NCI-H1092 treated with DMSO at 0.1 percent for 48 hours (cell line): ENCODE results near the gene PLEKHA1.
A peak's percentile ranks its signal among the peaks of the same experiment; 100 is the strongest.

Source experiments
- DNase-seq: peaks from one replicate; lab custom pipeline; 2025; lab: John Stamatoyannopoulos, UW

PLEKHA1 gene

GRCh38 chr10:122347170-122347841 lies 27.2 kb upstream of the PLEKHA1 start:
- DNase-seq, result no peak

DNA sequence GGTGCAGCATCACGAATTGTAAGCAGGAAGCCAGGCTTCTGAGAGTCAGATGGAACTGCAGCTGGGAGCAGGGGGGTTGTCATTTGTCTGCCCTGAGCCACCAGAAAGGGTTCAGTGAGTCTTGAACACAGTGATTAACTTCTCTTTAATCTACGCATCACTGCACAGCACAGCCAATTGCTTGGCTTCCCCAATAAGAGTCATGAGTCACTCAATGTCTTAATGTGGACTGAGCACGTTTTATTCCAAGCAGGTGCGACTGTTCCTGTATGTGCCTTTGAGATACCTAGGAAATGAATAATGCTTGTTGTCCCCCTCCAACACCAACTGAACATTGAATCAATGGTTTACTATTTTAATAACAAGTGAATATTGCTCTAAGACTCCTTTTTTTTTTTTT lies 26.0 kb upstream of the PLEKHA1 start:
- DNase-seq, result no peak

- DNase-seq, result no peak
Observed at GRCh38 chr10:122348935-122349361, 25.6 kb upstream of the PLEKHA1 start.

DNA sequence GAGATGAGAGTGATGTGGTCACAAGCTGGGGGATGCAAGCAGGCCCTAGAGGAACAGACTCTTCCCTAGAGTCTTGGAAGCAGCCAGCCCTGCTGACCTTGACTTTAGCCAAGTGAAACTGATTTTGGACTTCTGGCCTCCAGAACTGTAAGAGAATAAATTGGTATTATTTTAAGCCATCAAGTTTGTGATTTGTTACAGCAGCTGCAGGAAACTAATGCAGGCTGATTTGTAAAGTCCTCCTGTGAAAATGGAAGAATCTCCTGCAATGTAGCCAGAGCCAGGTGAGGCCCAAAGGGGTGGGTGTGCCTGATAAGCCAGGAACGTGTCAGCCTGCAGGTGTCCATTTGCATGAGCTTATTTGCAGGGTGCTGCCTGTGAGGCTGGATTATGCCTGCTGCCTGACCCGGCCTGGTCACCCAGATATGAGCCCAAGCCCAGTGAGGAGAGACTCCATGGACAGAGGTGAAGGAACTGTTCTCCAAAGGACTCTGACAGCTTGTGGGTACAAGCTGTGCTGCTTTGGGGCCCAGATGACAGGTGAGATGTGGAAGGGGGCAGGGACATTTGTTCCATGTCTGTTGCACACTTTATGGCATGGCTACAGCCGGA lies 24.6 kb upstream of the PLEKHA1 start:
- no peak for DNase-seq

DNA sequence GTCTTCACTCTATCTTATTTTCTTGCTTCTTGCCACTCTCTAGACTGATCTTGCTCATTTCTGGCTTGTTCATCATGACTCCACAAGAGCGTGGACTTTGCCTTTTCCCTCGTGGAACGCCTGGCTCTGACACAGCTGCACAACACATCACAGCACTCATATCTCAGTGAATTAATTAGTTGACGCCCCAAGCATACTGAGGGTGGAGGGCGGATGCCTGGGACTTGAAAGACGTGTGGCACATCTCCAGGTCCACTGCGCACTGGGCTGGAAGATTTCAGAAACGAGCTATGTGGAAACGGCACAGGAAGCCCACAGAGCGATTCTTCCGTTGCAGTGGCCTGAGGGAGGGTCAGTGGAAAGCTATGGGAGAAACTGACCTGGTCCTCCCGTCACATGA lies 23.6 kb upstream of the PLEKHA1 start:
- DNase-seq, result no peak

DNA sequence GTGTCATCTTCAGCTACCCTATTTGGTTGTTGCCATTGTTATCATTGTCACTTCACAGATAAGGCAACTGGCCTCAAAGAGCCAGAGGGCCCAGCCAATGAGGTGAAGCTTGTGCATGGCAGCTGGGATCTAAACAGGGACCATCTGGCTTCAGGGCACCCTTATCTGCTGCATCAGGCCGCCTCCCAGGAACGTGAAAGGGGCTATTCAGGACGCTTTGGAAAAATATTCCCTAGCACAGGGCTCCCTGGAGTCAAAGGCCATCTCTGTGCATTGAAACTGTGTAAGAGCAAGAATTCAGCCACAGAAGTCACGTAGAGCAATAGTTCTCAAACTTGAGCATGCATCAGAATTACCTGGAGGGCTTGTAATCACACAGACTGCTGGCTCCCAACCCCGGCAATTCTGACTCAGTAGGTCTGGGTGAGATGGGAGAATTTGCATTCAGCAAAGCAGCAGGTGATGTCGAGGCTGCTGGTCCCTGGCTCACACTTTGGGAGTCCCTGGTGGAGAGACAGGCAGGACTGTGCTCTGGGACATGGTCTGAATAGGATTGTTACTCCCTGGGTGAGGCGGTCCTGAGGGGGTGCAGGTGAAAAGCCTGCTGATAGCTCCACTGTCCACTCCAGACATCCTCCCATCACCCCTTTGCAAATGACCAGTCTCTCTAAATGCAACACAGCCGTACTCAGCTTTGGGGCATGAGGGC lies 21.5 kb upstream of the PLEKHA1 start:
- no peak for DNase-seq

DNA sequence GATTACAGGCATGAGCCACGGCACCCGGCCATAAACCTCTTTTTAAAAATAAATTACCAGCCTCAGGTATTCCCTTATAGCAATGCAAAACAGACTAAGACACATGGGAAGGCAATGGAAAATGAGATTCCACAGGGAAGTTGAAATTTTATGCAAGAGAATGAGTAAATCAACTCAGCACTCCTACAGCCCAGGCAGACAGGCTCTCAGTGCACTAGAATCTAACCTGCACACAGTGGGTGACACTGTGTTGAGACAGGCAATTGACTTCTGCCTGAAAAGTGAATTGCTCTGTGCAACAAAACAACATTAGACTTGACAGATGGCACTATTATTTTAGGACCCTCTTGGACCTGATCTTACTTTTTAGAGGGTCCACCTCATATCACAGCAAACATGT lies 20.1 kb upstream of the PLEKHA1 start:
- no peak for DNase-seq

DNA sequence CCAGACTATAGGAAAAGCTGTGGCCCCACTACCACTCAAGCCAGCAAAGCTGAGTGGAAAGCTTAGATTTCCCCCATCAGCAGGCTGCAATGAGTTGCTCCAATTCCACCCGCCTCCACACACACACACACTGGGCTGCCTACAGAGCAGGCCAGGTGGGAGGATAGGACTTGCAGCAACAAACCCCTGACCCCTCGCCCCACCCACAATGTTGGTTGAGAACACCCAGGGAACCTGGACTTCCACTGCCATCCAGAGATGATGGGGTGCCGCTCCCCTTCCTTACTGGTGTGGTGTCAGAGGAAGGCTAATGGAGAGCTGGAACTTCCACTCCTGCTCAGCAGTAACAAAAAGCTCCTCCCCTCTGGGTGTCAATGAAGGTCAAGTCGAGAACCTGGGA lies 16.8 kb upstream of the PLEKHA1 start:
- DNase-seq, result no peak

DNA sequence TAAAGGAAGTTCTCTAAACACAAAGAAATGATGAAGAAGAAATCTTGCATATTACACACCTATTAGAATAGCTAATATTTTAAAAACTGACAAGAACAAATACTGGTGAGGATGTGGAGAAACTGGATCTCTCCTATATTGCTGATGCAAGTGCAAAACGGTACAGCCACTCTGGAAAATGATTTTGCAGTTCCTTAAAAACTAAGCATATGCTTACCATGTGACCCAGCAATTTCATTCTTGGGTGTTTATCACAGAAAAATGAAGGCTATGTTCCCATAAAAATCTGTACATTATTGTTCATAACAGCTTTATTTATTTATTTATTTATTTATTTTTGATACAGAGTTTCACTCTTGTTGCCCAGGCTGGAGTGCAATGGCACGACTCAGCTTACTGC lies 14.9 kb upstream of the PLEKHA1 start:
- DNase-seq, result no peak

GRCh38 chr10:122361046-122361445 lies 13.5 kb upstream of the PLEKHA1 start:
- DNase-seq, result no peak

DNA sequence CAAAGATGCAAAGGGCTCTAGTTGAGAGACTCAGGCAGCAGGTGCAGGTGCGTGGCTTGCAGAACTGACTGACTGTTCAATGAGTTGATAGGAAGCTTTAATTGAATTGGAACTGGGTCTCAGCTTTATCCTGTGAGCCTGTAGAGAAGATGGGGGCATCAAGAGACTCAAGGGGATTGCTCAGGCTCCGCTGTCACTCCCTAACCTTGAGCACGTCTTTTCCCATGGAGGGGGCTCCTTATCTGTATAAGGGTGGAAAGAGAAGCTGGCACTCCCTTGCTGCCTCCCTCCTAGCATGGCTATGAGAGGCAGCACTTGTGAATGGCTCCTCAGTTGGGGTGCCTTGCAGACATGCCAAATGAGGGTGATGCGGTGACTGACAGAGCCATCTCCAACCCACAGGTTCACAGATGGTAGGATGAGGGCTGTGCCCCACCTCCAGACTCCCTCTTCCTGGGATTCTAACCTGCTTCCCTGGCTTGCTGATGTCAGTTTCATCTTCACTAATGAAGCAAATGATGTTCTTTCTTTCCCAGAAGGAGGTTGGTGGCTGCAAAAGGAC lies 12.4 kb upstream of the PLEKHA1 start:
- DNase-seq, result no peak

GRCh38 chr10:122362621-122363020 lies 11.9 kb upstream of the PLEKHA1 start:
- no peak for DNase-seq

DNA sequence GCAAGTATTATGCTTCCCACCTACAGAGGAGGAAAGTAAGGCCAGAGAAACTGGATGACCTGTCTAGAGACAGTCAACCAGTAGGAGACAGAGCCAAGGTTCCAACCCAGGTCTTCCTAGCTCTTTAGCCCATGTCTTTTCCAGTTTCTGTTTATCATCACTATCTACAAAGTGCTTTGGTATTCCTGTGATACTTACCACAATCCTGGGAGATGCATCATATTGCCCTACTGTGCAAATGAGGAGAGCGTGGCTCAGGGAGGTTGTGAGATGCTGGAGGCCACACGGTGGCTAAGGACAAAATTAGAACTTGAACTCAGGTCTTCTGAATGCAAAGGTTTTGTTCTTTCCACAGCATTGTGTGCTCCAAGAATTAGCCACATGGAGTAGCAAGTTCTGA lies 11.2 kb upstream of the PLEKHA1 start:
- DNase-seq, result no peak

DNA sequence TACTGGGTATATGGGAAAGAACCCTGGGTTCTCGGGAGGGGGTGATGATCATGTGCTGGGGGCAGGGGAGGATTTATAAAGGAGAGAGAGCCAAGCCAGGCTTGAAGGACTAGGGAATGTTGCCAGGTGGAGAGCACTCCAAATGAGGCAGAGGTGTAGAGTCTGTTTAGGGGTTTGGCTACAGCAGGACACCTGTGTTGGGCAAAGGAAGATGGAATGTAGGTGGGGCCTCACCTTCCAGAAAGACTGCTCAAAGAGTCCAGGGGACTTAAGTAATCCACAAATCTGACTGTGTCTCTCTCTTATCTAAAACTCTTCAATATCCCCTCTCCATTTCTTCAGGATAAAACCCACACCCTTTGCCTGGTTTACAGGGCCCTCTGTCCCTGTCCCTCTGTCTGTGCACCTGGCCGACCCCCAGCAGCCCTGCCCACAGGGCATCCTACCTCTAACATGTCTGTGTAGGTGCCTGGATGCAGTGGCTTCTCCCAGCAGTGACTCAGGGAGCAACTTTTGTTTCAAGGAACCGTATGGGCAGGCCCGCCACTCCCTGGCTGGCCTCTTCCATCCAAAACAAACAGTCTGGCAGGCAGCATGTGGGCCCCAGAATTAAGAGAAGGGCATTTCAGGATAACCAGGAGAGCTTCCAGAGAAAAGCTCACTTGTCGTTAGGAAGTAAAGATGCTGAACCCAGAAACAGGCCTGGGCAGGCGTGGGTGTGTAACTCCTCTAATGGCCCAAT lies 10.6 kb upstream of the PLEKHA1 start:
- DNase-seq, result no peak

GRCh38 chr10:122368502-122369254 lies 5.8 kb upstream of the PLEKHA1 start:
- DNase-seq, result no peak

DNA sequence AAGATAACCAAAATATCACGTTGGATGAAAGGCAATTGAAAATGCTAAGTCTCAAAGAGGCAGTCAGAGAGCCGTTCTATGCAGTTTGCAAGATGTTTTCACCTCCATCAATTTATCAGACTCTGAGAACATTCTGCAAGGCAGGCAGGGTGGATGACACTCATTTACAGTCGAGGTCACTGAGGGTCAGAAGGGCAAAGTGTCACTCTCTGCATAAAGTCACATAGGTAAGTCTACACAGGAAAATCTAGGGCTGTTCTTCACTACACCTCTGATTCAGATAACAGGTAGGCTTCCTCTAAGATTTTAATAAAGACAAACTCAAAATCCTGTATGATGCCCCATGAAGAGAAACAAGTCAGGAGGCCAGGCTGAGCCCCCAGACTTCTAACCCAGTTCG lies 1.4 kb upstream of the PLEKHA1 start:
- DNase-seq, result no peak

- no peak for DNase-seq
Observed at GRCh38 chr10:122373721-122374120, 787 bp upstream of the PLEKHA1 start.

- DNase-seq, result peak; percentile 24
Observed at GRCh38 chr10:122374859-122375678, 561 bp downstream of the PLEKHA1 start.

DNA sequence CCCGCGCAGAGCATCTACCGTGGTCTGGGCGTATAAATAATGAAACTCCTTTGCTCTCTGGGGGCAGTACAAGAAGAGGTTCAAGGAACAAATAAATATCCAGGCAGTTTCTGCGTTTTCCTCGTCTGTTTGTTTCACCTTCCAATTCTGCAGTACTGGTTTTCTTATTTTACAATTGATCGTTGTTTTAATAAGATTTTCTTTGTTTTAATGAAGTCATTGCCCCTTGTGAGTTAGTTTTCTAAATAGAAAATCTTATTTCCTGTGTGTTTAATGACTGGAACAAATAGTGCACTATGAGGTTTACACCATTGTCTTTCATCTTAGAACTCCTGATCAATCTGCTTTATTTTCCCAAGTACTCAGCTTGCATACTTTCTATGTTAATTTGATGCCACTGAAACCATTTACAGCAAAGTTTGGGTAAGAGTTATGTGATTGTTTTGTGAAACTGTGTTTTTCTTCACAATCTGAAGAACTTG lies 1.2 kb downstream of the PLEKHA1 start:
- DNase-seq, result no peak

- no peak for DNase-seq
Observed at GRCh38 chr10:122376364-122376961, 2.0 kb downstream of the PLEKHA1 start.
